ENCODE data around the gene SCMH1.

- no peak for TF ChIP-seq CTCF (IDR thresholded peaks at IDR 0.05 in 2 of 3, conservative IDR thresholded peaks at IDR 0.05 in 1 of 3; ENCODE audit: borderline replicate concordance in 1 of 3, insufficient read depth in 1 of 3, low read depth in 2 of 3, low read length in 2 of 3)
- no peak for TF ChIP-seq ELF1 (IDR thresholded peaks at IDR 0.05; ENCODE audit: borderline replicate concordance, low read depth)
- no peak for TF ChIP-seq ZFX (IDR thresholded peaks at IDR 0.05)
- TF ChIP-seq ZNF274 (IDR thresholded peaks at IDR 0.05; ENCODE audit: low read depth, low read length): no peak
- TF ChIP-seq CEBPB (IDR thresholded peaks at IDR 0.05; ENCODE audit: low read depth): no peak
- no peak for TF ChIP-seq POLR2A (IDR thresholded peaks at IDR 0.05; ENCODE audit: borderline replicate concordance, extremely low read depth, insufficient read depth, insufficient read length)
- no peak for TF ChIP-seq REST (IDR thresholded peaks at IDR 0.05; ENCODE audit: low read depth)
- no peak for TF ChIP-seq POLR2AphosphoS5 (IDR thresholded peaks at IDR 0.05; ENCODE audit: low read depth, low read length)
Observed at GRCh38 chr1:41278076-41278475, 36.0 kb upstream of the SCMH1 start.
